Gastroesophageal sphincter (tissue), 3 donors: ENCODE data around the gene SCRN1.

Experiments
- POLR2AphosphoS5 ChIP-seq: sonication (generic); formaldehyde crosslinking; IDR thresholded peaks from one replicate; pipeline ENCODE4 v1.6.1; 2017; ENCODE audit warnings: antibody characterized with exemption
- TF ChIP-seq, protein P1 (sequence below), 4 experiments: fragments of 200-600 bp in 2 of 4; fragments of 450-650 bp in 2 of 4; sonication (generic) in 1 of 4; IDR thresholded peaks; one replicate each; pipeline ENCODE4 v1.5.1; 2017 to 2019; ENCODE audit warnings: antibody characterized with exemption in 4 of 4, mild to moderate bottlenecking in 2 of 4, moderate library complexity in 2 of 4

DNA sequence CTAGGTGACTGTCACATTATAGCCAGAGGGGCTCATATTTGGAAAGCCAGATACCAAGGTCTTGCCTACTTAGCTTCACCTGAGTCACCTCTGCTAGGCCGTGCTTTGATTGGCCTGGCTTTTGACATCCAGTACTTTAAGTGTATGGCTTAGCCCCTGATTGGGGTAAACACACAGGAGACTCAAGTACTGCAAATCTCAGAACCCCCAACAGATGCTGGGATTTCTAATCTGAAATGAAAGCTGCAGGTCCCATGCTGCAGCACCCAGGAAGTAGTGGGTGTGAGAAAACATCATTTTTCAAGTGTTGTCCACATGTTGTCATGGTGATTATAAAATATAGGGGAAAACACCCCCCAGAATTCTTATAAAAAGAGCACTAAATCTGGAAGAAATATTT is 107.1 kb downstream of the SCRN1 start:
- TF ChIP-seq, protein P1, sequence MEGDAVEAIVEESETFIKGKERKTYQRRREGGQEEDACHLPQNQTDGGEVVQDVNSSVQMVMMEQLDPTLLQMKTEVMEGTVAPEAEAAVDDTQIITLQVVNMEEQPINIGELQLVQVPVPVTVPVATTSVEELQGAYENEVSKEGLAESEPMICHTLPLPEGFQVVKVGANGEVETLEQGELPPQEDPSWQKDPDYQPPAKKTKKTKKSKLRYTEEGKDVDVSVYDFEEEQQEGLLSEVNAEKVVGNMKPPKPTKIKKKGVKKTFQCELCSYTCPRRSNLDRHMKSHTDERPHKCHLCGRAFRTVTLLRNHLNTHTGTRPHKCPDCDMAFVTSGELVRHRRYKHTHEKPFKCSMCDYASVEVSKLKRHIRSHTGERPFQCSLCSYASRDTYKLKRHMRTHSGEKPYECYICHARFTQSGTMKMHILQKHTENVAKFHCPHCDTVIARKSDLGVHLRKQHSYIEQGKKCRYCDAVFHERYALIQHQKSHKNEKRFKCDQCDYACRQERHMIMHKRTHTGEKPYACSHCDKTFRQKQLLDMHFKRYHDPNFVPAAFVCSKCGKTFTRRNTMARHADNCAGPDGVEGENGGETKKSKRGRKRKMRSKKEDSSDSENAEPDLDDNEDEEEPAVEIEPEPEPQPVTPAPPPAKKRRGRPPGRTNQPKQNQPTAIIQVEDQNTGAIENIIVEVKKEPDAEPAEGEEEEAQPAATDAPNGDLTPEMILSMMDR (IDR thresholded peaks at IDR 0.05): no peak
- TF ChIP-seq POLR2AphosphoS5: no peak
